GM12892 (cell line): ENCODE data around the gene CACNA1F.

Experiments
- DNase-seq: peaks from one replicate; pipeline ENCODE4 v3.0.0; 2011; ENCODE audit not compliant: insufficient read length
- FAIRE-seq: peaks from 2 replicates; lab custom pipeline; 2011; peaks lifted over from hg19 to GRCh38; lab: Jason Lieb, UNC
- POLR2A ChIP-seq: IDR thresholded peaks from 2 replicates; pipeline ENCODE4 v1.6.1; 2011; ENCODE audit warnings: low read depth, low read length, control low read depth
- POLR2AphosphoS5 ChIP-seq: IDR thresholded peaks from 2 replicates; pipeline ENCODE4 v1.6.1; 2011; ENCODE audit warnings: low read depth, low read length, control low read depth
- TAF1 ChIP-seq: IDR thresholded peaks from 2 replicates; pipeline ENCODE4 v1.6.1; 2011; ENCODE audit warnings: low read depth, mild to moderate bottlenecking, control low read depth, low read length, borderline replicate concordance

The CACNA1F gene

DNA sequence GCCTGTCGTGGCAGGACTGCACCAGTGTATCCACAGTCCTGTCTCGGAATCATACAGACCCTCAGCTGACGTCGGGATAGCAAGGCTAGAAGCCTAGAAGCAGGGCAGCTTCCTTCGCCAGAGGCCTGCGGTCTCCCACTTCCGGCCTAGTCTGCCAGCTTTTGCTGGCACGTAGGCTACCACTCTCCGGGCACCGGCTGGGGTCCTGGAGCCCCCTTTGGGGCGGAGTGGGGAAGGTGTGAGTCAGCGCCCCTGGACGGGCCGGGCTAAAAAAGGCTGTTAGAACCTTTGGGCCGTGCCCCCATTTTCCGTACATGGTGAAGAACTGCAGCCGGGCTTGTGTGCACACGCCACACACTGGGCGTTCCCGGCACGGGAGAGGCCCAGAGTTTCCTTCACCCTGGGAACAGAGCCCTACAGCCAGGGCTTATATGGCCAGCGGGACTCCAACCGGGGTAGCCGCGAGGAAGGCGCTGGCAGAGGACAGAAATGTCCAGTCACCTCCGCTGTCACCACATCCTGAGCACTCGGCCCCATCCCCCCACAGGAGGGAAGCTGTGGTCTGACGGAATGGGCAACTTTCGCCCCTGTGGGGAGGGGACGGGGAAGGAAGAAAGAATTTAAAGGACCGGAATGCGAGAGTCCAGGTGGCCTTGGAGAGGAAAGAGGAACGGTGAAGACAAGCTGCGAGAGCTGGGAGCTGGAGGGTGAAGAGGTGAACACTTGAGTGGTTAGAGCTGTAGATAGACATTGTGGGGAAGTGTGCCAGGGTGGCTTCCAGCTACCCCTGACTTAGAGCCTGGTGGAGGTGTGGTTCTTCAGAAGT lies 66.0 kb downstream of the CACNA1F start:
- DNase-seq: no peak
- peak; percentile 76 for FAIRE-seq
- no peak for TF ChIP-seq POLR2AphosphoS5
- 0 out of 2 replicates have a peak, but pooled peaks have one; percentile 7 for TF ChIP-seq TAF1
- TF ChIP-seq POLR2A: no peak

DNA sequence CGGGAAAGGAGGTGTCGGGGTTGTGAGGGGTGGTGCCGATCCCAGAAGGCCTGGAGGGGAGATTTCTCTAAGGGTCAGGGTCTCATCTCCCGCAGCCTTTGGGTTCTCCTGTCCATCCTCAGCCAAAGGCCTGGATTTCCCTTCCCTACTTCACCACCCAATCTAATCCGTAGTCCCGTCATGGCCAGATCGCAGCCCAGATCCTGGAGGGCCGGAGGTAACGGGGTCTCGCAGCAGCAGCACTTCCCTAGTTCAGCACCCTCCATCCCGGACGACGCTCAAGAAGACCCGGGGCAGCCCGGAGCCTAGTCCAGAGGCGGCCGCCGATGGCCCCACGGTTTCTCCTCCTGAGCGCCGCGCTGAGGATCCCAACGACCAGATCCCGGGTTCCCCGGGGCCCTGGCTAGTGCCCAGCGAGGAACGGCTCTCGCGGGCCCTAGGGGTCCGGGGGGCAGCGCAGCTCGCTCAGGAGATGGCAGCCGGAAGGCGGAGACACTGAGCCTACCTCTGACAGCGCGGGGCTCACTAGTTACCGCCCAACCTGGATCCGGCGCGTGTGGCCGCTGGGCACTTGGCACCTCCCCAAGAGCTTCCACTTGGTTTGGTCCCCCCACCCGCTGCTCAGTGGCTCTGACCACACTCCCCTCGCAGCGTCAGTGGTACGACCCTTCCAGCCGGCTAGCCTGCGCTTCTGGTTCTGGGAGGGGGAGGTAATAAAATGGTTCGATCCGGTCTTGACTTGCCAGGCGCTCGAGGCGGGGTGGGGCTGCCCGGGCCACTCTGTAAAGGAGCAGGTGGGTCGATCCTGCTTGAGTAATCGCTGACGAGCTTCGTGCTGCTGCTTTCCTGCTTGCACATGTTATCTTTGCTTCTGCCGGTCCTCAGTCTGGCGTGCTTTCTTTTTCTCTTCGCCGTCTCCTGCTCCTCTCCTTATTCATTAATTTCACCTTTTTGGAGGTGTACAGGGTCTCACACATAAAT lies 66.9 kb downstream of the CACNA1F start:
- DNase-seq (no peak), FAIRE-seq (no peak)
- TF ChIP-seq POLR2A (no peak), POLR2AphosphoS5 (no peak), TAF1 (no peak)

DNA sequence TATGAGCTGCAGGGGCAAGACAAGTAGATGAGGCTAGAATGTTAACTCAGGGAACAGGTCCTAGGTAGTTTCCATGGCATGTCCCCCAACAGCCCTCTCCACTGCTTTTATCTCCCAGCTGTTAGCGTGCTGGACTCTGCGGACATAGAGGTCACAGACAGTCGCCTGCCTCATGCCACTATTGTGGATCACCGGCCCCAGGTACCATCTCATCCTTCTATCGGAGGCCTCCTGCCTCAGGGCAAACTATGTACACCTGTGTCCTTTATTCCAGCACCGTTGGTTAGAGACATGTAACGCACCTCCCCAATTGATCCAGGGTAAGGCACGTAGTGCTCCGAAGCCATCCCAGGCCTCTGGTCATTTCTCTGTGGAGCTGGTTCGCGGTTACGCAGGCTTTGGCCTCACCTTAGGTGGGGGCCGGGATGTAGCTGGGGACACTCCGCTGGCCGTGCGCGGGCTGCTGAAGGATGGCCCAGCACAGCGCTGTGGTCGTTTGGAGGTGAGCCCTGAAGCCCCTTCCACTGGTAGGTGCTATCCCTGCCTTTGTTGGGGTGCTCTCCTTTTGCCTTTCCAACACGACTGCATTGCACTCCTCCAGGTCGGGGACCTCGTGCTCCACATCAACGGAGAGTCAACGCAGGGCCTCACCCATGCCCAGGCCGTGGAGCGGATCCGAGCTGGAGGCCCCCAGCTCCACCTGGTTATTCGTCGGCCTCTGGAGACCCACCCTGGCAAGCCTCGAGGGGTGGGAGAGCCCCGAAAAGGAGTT lies 68.4 kb downstream of the CACNA1F start:
- TF ChIP-seq POLR2AphosphoS5 (no peak), TAF1 (no peak), POLR2A (no peak)
- DNase-seq (no peak), FAIRE-seq (no peak)

DNA sequence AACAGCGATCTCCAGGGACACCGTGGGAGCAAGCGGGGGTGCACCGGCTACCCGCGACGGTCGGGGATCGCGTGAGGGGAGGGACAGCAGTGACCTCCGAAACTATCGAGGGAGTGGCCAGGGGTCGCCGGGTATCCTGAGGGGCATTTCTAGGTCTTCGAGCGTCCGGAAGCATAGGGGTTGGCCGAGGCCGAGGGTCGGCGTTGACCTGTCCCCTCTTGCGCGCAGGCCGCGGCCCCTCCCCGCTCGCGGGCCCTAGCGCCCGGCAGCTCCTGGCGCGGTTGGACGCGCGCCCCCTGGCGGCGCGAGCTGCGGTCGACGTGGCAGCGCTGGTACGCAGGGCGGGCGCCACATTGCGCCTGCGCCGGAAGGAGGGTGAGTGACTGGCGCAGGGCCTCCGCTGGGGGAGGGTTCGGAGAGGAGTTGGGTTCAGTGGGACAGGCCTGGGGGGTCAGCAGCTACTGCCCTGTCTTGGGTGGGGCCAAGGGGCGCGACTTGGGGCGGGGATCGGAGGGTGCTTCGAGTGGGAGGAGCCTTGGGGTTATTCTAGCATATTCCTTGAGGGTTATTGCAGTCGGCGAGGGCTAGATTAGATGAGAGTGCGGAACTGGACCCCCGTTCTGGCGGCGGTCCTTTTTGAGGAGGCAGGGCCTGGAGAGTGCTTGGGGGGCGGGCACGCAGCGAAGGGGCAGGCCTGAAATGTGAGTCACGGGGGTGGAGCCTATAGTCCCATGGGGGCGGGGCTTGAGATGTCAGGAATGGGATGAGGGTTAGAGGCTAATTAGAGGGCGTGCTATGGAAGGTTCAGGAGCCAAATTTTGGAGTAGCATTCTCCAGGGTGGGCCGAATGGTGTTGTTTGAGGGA lies 69.4 kb downstream of the CACNA1F start:
- DNase-seq (no peak), FAIRE-seq (no peak)
- TF ChIP-seq TAF1: no peak
- no peak for TF ChIP-seq POLR2AphosphoS5
- peak; percentile 18; the same call in 1 of the 2 replicates for TF ChIP-seq POLR2A

DNA sequence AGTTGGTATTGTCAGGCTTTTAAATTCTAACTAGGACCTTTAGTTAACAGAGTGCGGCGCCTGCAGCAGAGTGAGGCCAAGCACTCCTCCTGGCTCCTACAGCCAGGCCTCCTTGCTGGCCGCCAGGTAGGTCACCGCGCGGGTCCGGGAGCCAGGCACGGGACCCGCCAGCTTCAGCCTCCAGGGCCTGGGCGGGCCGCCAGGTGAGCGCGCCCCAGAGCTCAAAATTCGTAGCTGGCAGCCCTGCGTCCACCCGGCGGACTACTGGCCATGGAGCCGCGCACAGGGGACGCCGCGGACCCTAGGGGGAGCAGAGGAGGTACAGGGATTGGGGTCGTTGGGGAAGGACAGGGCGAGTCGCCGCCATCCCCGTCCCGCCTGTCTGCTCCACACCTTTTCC lies 70.5 kb downstream of the CACNA1F start, which contains the start of gene MAGIX:
Gene MAGIX (plus strand): TSS at position 139 of the 400 bp plus-strand sequence. CDS start 132 bp downstream, at position 271.
- TF ChIP-seq POLR2A (no peak), POLR2AphosphoS5 (no peak), TAF1 (no peak)
- DNase-seq (no peak), FAIRE-seq (no peak)

DNA sequence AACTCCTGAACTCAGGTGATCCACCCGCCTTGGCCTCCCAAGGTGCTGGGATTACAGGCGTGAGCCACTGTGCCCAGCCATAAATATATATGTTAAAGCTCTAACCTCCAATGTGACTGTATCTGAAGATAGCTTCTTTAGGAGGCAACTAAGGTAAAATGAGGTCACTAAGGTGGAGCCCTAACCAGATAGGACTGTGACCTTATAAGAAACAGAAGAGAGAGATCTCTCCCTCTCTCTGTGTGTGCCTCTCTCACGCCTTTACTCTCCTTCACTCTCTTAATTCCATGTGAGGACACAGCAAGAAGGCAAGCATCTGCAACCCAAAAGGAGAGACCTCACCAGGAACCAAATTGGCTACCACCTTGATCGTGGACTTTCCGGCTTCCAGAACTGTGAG lies 71.5 kb downstream of the CACNA1F start:
- no peak for DNase-seq
- no peak for FAIRE-seq
- no peak for TF ChIP-seq TAF1
- no peak for TF ChIP-seq POLR2AphosphoS5
- TF ChIP-seq POLR2A: no peak

DNA sequence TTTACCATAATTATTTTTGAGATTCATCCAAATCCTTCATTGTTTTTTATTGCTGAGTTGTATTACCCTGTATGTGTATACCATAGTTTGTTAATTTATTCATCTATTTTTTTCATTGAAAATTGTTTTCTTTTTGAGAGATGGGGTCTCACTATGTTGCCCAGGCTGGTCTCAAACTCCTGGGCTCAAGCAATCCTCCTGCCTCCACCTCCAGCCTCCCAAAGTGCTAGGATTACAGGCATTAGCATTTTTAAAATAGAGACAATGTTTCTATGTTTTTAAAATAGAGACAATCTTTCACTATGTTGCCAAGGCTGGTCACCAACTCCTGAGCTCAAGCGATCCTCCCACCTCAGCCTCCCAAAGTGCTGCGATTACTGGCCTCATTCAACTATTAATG lies 72.2 kb downstream of the CACNA1F start:
- FAIRE-seq: no peak
- DNase-seq: no peak
- TF ChIP-seq POLR2A (no peak), TAF1 (no peak), POLR2AphosphoS5 (no peak)

DNA sequence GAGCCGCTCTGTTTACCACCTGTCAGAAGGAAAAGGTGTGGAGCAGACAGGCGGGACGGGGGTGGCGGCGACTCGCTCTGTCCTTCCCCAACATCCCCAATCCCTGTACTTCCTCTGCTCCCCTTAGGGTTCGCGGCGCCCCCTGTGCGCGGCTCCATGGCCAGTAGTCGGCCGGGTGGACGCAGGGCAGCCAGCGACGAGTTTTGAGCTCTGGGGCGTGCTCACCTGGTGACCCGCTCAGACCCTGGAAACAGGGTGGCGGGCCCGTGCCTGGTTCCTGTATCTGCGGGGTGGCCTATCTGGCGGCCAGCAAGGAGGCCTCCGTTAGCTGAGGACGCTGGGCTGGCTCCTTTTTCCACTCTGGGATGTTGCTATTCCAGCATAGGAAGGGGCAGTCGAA lies 75.9 kb downstream of the CACNA1F start:
- DNase-seq (no peak), FAIRE-seq (no peak)
- TF ChIP-seq POLR2A (no peak), TAF1 (no peak), POLR2AphosphoS5 (no peak)

DNA sequence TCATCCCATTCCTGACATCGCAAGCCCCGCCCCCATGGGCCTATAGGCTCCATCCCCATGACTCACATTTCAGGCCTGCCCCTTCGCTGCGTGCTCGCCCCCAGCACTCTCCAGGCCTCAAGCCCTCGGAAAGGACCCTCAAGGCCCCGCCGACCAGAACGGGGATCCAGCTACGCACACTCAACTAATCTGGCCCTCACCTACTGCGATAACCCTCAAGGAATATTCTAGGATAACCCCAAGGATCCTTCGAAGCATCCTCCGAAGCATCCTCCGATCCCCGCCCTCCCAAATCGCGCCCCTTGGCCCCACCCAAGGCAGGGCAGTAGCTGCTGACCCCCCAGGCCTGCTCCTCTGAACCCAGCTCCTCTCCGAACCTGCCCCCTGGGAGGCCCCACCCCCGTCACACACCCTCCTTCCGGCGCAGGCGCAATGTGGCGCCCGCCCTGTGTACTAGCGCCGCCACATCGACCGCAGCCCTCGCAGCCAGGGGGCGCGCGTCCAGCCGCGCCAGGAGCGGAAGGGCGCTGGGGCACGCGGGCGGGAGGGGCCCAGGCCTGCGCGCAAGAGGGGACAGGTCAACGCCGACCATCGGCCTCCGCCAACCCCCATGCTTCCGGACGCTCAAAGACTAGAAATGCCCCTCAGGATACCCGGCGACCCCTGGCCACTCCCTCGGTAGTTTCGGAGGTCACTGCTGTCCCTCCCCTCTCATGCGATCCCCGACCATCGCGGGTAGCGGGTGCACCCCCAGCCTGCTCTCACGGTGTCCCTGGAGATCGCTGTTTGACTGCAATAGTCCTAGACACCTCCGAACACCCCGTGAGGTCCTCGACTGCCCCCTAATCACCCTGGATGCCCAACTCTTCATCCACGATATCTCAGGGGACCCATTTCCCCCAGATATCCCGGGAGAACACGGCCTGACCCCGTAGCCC lies 77.0 kb downstream of the CACNA1F start:
- FAIRE-seq (peak; percentile 95), DNase-seq (peak; percentile 78)
- peak; percentile 26; the same call in 1 of the 2 replicates for TF ChIP-seq POLR2A
- TF ChIP-seq POLR2AphosphoS5: no peak
- no peak for TF ChIP-seq TAF1

DNA sequence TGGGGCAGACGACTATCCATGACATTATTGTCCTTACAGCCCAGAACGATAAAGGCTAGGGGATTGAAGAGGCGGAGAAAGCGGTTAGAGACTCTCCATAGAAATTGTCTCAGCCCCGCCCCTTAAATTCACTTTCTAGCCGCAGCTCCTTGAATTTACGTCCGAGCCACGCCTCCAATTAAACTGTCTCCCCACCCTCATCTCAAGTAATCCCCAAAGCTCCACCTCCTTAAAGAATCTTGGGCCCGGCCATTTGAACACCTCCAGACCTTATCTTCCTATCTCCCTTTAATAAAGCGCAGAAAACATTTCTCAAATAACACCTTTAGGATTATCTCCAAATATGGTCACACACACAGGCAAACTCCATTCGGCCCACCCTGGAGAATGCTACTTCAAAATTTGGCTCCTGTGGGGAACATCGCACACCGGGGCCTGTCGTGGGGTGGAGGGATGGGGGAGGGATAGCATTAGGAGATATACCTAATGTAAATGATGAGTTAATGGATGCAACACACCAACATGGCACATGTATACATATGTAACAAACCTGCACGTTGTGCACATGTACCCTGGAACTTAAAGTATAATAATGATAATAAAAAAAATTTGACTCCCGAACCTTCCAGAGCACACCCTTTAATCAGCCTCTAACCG lies 77.8 kb downstream of the CACNA1F start:
- TF ChIP-seq POLR2AphosphoS5 (no peak), TAF1 (no peak), POLR2A (no peak)
- no peak for FAIRE-seq
- no peak for DNase-seq
